HepG2 (cell line): Measurements from ENCODE around the gene VTN. TPM values are rescaled to one million over a fixed set of nuclear protein-coding genes. Genes with fewer than 3 reads are reported as not detected.
A peak's percentile ranks its signal among the peaks of the same experiment; 100 is the strongest.

Experiments used
- ASH2L ChIP-seq: fragments of 300-600, 200-600 bp; sonication (generic); IDR thresholded peaks from 2 replicates; pipeline ENCODE4 v1.7.0; 2017; ENCODE audit warnings: low read depth, mild to moderate bottlenecking, moderate library complexity, mixed read lengths, low read length; ENCODE audit not compliant: insufficient read length
- BHLHE40 ChIP-seq: IDR thresholded peaks from 2 replicates; pipeline ENCODE4 v1.6.1; 2011; ENCODE audit warnings: low read length, improper control_type of control experiment
- ELF3 ChIP-seq: IDR thresholded peaks from 2 replicates; pipeline ENCODE4 v1.6.1; 2016; ENCODE audit warnings: missing genetic modification reagents, missing compliant biosample characterization
- IKZF1 ChIP-seq: fragments of 450-650 bp; IDR thresholded peaks from 2 replicates; pipeline ENCODE4 v1.7.1; 2016
- KAT7 ChIP-seq: IDR thresholded peaks from 2 replicates; pipeline ENCODE4 v1.6.1; 2018; ENCODE audit warnings: borderline replicate concordance, missing compliant biosample characterization
- KDM6A ChIP-seq: IDR thresholded peaks from 2 replicates; pipeline ENCODE4 v1.6.1; 2016; ENCODE audit warnings: low read depth
- MAFF ChIP-seq: IDR thresholded peaks from 2 replicates; pipeline ENCODE4 v1.6.1; 2011; ENCODE audit warnings: low read depth, low read length, improper control_type of control experiment
- MEIS1 ChIP-seq: sonication (generic); formaldehyde crosslinking; IDR thresholded peaks from 2 replicates; pipeline ENCODE4 v1.9.0; 2021; ENCODE audit warnings: mild to moderate bottlenecking, missing genetic modification reagents, moderate library complexity, borderline replicate concordance
- MTA3 ChIP-seq: sonication (generic); formaldehyde crosslinking; IDR thresholded peaks from 2 replicates; pipeline ENCODE4 v1.4.0; 2020; ENCODE audit warnings: missing genetic modification reagents
- NFRKB ChIP-seq: fragments of 450-650 bp; IDR thresholded peaks from 2 replicates; pipeline ENCODE4 v1.6.1; 2017
- PAF1 ChIP-seq: IDR thresholded peaks from 2 replicates; pipeline ENCODE4 v1.6.1; 2016; ENCODE audit warnings: missing genetic modification reagents, missing compliant biosample characterization
- PRMT3 ChIP-seq: sonication (generic); formaldehyde crosslinking; IDR thresholded peaks from 2 replicates; pipeline ENCODE4 v1.8.1; 2022; ENCODE audit warnings: low read depth, mild to moderate bottlenecking, moderate library complexity, missing genetic modification reagents, borderline replicate concordance
- RBM39 ChIP-seq: fragments of 200-400 bp; formaldehyde crosslinking; IDR thresholded peaks from one replicate; pipeline ENCODE4 v1.6.1; 2018; ENCODE audit warnings: antibody characterized with exemption, mild to moderate bottlenecking, low read depth, low read length; ENCODE audit not compliant: poor library complexity, severe bottlenecking
- RCOR2 ChIP-seq: IDR thresholded peaks from 2 replicates; pipeline ENCODE4 v1.6.1; 2016; ENCODE audit warnings: missing biosample characterization, missing genetic modification reagents
- SOX6 ChIP-seq, 2 experiments: fragments of 450-650 bp in 1 of 2; sonication (generic) in 1 of 2; formaldehyde crosslinking in 1 of 2; IDR thresholded peaks; 2 replicates each; pipeline versions ENCODE4 v1.4.0 to v1.6.1; 2017 to 2020; ENCODE audit warnings: antibody characterized with exemption in 1 of 2, mild to moderate bottlenecking in 1 of 2, missing genetic modification reagents in 1 of 2
- TOE1 ChIP-seq: sonication (generic); formaldehyde crosslinking; IDR thresholded peaks from 2 replicates; pipeline ENCODE4 v1.4.0; 2020; ENCODE audit warnings: mild to moderate bottlenecking, missing genetic modification reagents
- ZNF224 ChIP-seq: sonication (generic); formaldehyde crosslinking; IDR thresholded peaks from 2 replicates; pipeline ENCODE4 v1.5.0; 2020; ENCODE audit warnings: mild to moderate bottlenecking, missing genetic modification reagents
- ZNF34 ChIP-seq: sonication (generic); formaldehyde crosslinking; IDR thresholded peaks from 2 replicates; pipeline ENCODE4 v1.4.0; 2020; ENCODE audit warnings: mild to moderate bottlenecking, missing genetic modification reagents, borderline replicate concordance
- ZNF563 ChIP-seq: sonication (generic); formaldehyde crosslinking; IDR thresholded peaks from 2 replicates; pipeline ENCODE4 v1.8.0; 2022; ENCODE audit warnings: mild to moderate bottlenecking, moderate library complexity, missing genetic modification reagents
- ZNF773 ChIP-seq: sonication (generic); formaldehyde crosslinking; IDR thresholded peaks from 2 replicates; pipeline ENCODE4 v1.4.0; 2020; ENCODE audit warnings: missing genetic modification reagents, borderline replicate concordance
- polyA plus RNA-seq, 8 experiments: library from polyadenylated mRNA; depleted of rRNA in 3 of 8; stranded (reverse) in 7 of 8; unstranded in 1 of 8; fragments of >200 nt; fragmentation: Illumina TruSeq in 4 of 8; extraction: Trizol in 4 of 8; gene quantifications; 2 replicates each; pipeline versions ENCODE4 v1.2.1 to v1.2.3, GENCODE V29; 2011 to 2016; ENCODE audit warnings: low read depth in 4 of 8, missing spikeins in 1 of 8, mixed read lengths in 1 of 8; ENCODE audit not compliant: insufficient read depth in 1 of 8
- total RNA-seq, 5 experiments: library from RNA; depleted of rRNA; stranded (reverse); fragments of >200 nt; fragmentation: Illumina TruSeq; extraction: Trizol; gene quantifications; 2 replicates each; pipeline ENCODE4 v1.2.3, GENCODE V29; 2016; ENCODE audit warnings: low read depth in 1 of 5
- TF ChIP-seq, protein P1 (sequence below): IDR thresholded peaks from 2 replicates; pipeline ENCODE4 v1.6.1; 2018; ENCODE audit warnings: missing genetic modification reagents
- TF ChIP-seq, protein P2 (sequence below): IDR thresholded peaks from 2 replicates; pipeline ENCODE4 v1.6.1; 2018; ENCODE audit warnings: missing genetic modification reagents, mild to moderate bottlenecking, missing compliant biosample characterization
- TF ChIP-seq, protein P3 (sequence below): sonication (generic); formaldehyde crosslinking; IDR thresholded peaks from 2 replicates; pipeline ENCODE4 v1.4.0; 2020; ENCODE audit warnings: missing genetic modification reagents
- TF ChIP-seq, protein P4 (sequence below): fragments of 450-650 bp; IDR thresholded peaks from 2 replicates; pipeline ENCODE4 v1.6.1; 2017
- TF ChIP-seq, protein P5 (sequence below): sonication (generic); formaldehyde crosslinking; IDR thresholded peaks from 2 replicates; pipeline ENCODE4 v1.8.0; 2022; ENCODE audit warnings: low read depth, missing genetic modification reagents

The VTN gene
- total and polyA plus RNA-seq, 2 of the 13 experiments (the other 11 are each of a cell fraction or from before 2014, with no cell fraction given) = 108 to 131 TPM

DNA sequence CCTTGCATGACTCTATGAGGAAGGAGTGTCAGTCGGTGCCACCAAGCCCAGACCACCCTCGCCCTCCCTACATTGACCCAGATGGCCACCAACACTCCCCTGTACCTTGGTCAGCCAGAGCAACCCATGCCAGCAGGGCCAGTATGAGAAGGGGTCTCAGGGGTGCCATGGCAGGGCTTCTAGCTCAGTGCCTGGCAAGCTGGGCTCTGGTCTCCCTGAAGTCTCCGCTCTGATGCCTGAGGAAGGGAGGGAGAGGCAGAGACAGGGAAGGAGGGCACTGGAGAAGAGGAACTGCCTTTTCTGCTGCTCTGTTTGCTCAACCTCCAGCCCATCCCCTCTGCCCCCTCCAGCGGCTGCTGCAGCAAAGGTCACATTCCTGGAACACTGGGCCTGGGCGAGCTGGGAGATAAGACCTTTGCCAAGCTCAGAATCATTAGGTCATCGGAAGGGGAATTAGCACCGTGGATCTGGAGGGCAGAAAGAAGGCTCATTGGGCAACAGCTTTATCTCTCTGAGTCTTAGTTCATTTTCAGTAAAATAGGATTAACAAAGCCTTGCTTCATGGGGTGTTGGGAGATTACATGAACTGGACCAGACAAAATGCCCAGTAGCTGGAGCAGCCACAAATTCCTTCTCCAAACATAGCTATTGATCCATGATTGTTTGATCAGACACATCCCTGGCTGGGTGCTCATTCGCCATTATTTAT is at the start of gene VTN (continued):
- TF ChIP-seq NFRKB (no peak), ZNF563 (CRISPR knock-in tag) (no peak), PAF1 (CRISPR knock-in tag) (no peak), ZNF773 (CRISPR knock-in tag) (no peak), MTA3 (CRISPR knock-in tag) (no peak), ZNF34 (CRISPR knock-in tag) (no peak), MEIS1 (CRISPR knock-in tag) (peak; percentile 58; the same call in 1 of the 2 replicates), PRMT3 (no peak), RBM39 (no peak), RCOR2 (peak; percentile 69), BHLHE40 (peak; percentile 13; the same call in 1 of the 2 replicates), IKZF1 (no peak), KDM6A (CRISPR knock-in tag) (peak; percentile 96), ELF3 (CRISPR knock-in tag) (peak; percentile 94), SOX6 (IDR thresholded peaks at IDR 0.05) (no peak), SOX6 (CRISPR knock-in tag; IDR thresholded peaks at IDR 0.05) (peak; percentile 96), ASH2L (peak; percentile 97), MAFF (no peak), ZNF224 (CRISPR knock-in tag) (no peak), KAT7 (CRISPR knock-in tag) (peak; percentile 29; the same call in 1 of the 2 replicates), TOE1 (CRISPR knock-in tag) (peak; percentile 87; the same call in 1 of the 2 replicates)
- TF ChIP-seq, protein P1, sequence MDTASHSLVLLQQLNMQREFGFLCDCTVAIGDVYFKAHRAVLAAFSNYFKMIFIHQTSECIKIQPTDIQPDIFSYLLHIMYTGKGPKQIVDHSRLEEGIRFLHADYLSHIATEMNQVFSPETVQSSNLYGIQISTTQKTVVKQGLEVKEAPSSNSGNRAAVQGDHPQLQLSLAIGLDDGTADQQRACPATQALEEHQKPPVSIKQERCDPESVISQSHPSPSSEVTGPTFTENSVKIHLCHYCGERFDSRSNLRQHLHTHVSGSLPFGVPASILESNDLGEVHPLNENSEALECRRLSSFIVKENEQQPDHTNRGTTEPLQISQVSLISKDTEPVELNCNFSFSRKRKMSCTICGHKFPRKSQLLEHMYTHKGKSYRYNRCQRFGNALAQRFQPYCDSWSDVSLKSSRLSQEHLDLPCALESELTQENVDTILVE (CRISPR knock-in tag) = peak; percentile 87
- TF ChIP-seq, protein P2, sequence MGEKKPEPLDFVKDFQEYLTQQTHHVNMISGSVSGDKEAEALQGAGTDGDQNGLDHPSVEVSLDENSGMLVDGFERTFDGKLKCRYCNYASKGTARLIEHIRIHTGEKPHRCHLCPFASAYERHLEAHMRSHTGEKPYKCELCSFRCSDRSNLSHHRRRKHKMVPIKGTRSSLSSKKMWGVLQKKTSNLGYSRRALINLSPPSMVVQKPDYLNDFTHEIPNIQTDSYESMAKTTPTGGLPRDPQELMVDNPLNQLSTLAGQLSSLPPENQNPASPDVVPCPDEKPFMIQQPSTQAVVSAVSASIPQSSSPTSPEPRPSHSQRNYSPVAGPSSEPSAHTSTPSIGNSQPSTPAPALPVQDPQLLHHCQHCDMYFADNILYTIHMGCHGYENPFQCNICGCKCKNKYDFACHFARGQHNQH (CRISPR knock-in tag) = peak; percentile 87
- TF ChIP-seq, protein P3, sequence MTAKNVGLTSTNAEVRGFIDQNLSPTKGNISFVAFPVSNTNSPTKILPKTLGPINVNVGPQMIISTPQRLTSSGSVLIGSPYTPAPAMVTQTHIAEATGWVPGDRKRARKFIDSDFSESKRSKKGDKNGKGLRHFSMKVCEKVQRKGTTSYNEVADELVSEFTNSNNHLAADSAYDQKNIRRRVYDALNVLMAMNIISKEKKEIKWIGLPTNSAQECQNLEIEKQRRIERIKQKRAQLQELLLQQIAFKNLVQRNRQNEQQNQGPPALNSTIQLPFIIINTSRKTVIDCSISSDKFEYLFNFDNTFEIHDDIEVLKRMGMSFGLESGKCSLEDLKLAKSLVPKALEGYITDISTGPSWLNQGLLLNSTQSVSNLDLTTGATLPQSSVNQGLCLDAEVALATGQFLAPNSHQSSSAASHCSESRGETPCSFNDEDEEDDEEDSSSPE (CRISPR knock-in tag) = peak; percentile 29; the same call in 1 of the 2 replicates
- TF ChIP-seq, protein P4, sequence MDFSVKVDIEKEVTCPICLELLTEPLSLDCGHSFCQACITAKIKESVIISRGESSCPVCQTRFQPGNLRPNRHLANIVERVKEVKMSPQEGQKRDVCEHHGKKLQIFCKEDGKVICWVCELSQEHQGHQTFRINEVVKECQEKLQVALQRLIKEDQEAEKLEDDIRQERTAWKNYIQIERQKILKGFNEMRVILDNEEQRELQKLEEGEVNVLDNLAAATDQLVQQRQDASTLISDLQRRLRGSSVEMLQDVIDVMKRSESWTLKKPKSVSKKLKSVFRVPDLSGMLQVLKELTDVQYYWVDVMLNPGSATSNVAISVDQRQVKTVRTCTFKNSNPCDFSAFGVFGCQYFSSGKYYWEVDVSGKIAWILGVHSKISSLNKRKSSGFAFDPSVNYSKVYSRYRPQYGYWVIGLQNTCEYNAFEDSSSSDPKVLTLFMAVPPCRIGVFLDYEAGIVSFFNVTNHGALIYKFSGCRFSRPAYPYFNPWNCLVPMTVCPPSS = no peak
- TF ChIP-seq, protein P5, sequence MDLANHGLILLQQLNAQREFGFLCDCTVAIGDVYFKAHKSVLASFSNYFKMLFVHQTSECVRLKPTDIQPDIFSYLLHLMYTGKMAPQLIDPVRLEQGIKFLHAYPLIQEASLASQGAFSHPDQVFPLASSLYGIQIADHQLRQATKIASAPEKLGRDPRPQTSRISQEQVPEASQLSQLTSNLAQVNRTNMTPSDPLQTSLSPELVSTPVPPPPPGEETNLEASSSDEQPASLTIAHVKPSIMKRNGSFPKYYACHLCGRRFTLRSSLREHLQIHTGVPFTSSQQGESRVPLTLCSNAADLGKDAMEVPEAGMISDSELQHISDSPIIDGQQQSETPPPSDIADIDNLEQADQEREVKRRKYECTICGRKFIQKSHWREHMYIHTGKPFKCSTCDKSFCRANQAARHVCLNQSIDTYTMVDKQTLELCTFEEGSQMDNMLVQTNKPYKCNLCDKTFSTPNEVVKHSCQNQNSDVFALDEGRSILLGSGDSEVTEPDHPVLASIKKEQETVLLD (CRISPR knock-in tag) = peak; percentile 49
